A549 (cell line): Measurements from ENCODE around the gene MAML3.

Experiments
- CTCF ChIP-seq: fragments of >200 bp; sonication (Bioruptor Twin); formaldehyde crosslinking; IDR thresholded peaks from 3 replicates; pipeline ENCODE4 v1.5.1; 2016
- EP300 ChIP-seq, 2 experiments: fragments of >200 bp; sonication (Bioruptor Twin); formaldehyde crosslinking; IDR thresholded peaks; 2 replicates in 1 of 2; 3 replicates in 1 of 2; pipeline ENCODE4 v1.6.1; 2016 to 2017
- JUNB ChIP-seq: fragments of >200 bp; sonication (Bioruptor Twin); formaldehyde crosslinking; IDR thresholded peaks from 2 replicates; pipeline ENCODE4 v1.6.1; 2016
- MAFK ChIP-seq: fragments of 450-650 bp; IDR thresholded peaks from 2 replicates; pipeline ENCODE4 v1.6.1; 2014; ENCODE audit not compliant: partially characterized antibody
- MYC ChIP-seq: IDR thresholded peaks from 2 replicates; pipeline ENCODE4 v1.6.1; 2012; ENCODE audit warnings: mild to moderate bottlenecking, inconsistent platforms, low read length, improper control_type of control experiment, borderline replicate concordance
- POLR2A ChIP-seq: IDR thresholded peaks from 2 replicates; pipeline ENCODE4 v1.6.1; 2012; ENCODE audit warnings: mild to moderate bottlenecking, low read length
- POLR2AphosphoS2 ChIP-seq: conservative IDR thresholded peaks from 2 replicates; pipeline ENCODE4 v1.6.1; 2012; ENCODE audit warnings: low read length, improper control_type of control experiment, inconsistent platforms
- RFX5 ChIP-seq: fragments of 450-650 bp; IDR thresholded peaks from 2 replicates; pipeline ENCODE4 v1.7.1; 2014; ENCODE audit warnings: antibody characterized with exemption, mild to moderate bottlenecking, moderate library complexity
- SMC3 ChIP-seq: fragments of >200 bp; sonication (Bioruptor Twin); formaldehyde crosslinking; IDR thresholded peaks from 3 replicates; pipeline ENCODE4 v1.6.1; 2018; ENCODE audit warnings: inconsistent platforms
- ZFP36 ChIP-seq: fragments of 450-650 bp; IDR thresholded peaks from 2 replicates; pipeline ENCODE4 v1.6.1; 2014; ENCODE audit warnings: borderline replicate concordance; ENCODE audit not compliant: partially characterized antibody
- ZSCAN20 ChIP-seq: fragments of 250-450 bp; sonication (Bioruptor Pico); IDR thresholded peaks from 2 replicates; pipeline ENCODE4 v1.8.0; 2022; ENCODE audit warnings: mild to moderate bottlenecking, moderate library complexity
- TF ChIP-seq, protein P1 (sequence below): IDR thresholded peaks from 2 replicates; pipeline ENCODE4 v1.6.1; 2012

- TF ChIP-seq POLR2AphosphoS2 (no peak), POLR2A (no peak), SMC3 (no peak), CTCF (no peak), MAFK (no peak), RFX5 (no peak), EP300 (IDR thresholded peaks at IDR 0.05) (no peak), ZFP36 (no peak), MYC (no peak), JUNB (no peak), ZSCAN20 (CRISPR knock-in tag) (no peak)
- TF ChIP-seq, protein P1, sequence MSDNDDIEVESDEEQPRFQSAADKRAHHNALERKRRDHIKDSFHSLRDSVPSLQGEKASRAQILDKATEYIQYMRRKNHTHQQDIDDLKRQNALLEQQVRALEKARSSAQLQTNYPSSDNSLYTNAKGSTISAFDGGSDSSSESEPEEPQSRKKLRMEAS = no peak
Observed at GRCh38 chr4:140168474-140168873, 14.5 kb upstream of the MAML3 start.
